ENCODE data around the gene TUBA4B. TPM values are rescaled to one million over a fixed set of nuclear protein-coding genes. Genes with fewer than 3 reads are reported as not detected.

Gene TUBA4B
- 0.53 TPM for polyA plus RNA-seq (2012; ENCODE audit: missing spikeins)

GRCh38 chr2:219252900-219253752 lies at the start of gene TUBA4B:
TUBA4B (plus strand) TSS chr2:219253243; CDS start chr2:219253408, 165 bp downstream.
- no peak for TF ChIP-seq TAF1 (IDR thresholded peaks at IDR 0.05; ENCODE audit: borderline replicate concordance, low read depth, low read length)
- DNase-seq (ENCODE audit: insufficient read length), result peak; percentile 52
- FAIRE-seq, result peak; percentile 87

- no peak for DNase-seq (ENCODE audit: insufficient read length)
- no peak for FAIRE-seq
- TF ChIP-seq POLR2A (IDR thresholded peaks at IDR 0.05; ENCODE audit: low read depth, low read length), result no peak
- TF ChIP-seq TAF1 (IDR thresholded peaks at IDR 0.05; ENCODE audit: borderline replicate concordance, low read depth, low read length), result no peak
- no peak for TF ChIP-seq POLR2AphosphoS5 (IDR thresholded peaks at IDR 0.05; ENCODE audit: low read depth, low read length)
Measured at GRCh38 chr2:219204425-219205164, 48.4 kb upstream of the TUBA4B start.

GRCh38 chr2:219205165-219205538 lies 47.9 kb upstream of the TUBA4B start:
- DNase-seq (ENCODE audit: insufficient read length) (no peak), FAIRE-seq (no peak)
- TF ChIP-seq TAF1 (IDR thresholded peaks at IDR 0.05; ENCODE audit: borderline replicate concordance, low read depth, low read length) (no peak), POLR2A (IDR thresholded peaks at IDR 0.05; ENCODE audit: low read depth, low read length) (no peak), POLR2AphosphoS5 (IDR thresholded peaks at IDR 0.05; ENCODE audit: low read depth, low read length) (no peak)

- no peak for DNase-seq (ENCODE audit: insufficient read length)
- TF ChIP-seq POLR2AphosphoS5 (IDR thresholded peaks at IDR 0.05; ENCODE audit: low read depth, low read length) (no peak), POLR2A (IDR thresholded peaks at IDR 0.05; ENCODE audit: low read depth, low read length) (no peak), TAF1 (IDR thresholded peaks at IDR 0.05; ENCODE audit: borderline replicate concordance, low read depth, low read length) (no peak)
- no peak for FAIRE-seq
Measured at GRCh38 chr2:219205981-219206327, 47.1 kb upstream of the TUBA4B start.

DNA sequence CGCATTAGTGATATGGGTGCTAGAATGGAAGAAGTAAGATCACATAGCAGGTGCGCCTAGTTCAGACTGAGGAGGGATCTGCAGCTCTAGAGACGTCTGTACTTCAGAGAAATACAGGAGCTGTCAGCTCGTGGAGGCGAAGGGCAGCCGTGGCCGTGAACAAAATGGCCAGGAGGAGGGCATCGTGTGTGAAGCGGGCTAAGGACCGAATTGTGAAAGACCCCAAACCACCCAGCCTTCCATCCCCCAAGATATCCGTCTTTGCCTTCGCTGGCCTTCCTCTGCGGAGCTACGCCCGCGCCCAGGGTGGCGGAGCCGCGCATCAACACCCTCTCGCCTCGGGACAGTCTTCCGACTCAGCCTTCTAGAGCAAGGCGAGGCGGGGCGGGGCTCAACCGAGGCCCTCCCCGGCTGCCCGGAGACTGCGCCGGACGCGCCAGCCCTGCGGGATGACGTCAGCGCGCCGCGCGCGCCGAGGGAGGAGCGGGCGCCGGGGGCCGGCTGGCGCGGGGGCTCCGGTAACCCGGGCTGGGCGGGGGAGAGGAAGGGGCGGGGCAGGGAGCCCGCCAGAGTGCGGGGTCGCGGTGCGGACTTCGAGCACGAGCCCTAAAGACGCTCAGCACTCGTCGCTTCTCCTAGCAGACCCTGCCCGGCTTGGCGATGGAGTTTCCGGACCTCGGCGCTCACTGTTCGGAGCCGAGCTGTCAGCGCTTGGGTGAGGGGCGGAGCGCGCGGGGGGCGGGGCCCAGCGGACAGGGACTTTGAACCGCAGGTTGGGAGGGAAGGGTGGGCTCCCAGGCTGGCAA lies 46.5 kb upstream of the TUBA4B start, which contains the start of gene ZFAND2B:
ZFAND2B (plus strand) TSS at position 455 of the 806 bp plus-strand sequence; CDS start at position 661, 206 bp downstream.
- DNase-seq (ENCODE audit: insufficient read length) (peak; percentile 99), FAIRE-seq (peak; percentile 93)
- peak; percentile 95 for TF ChIP-seq POLR2AphosphoS5 (IDR thresholded peaks at IDR 0.05; ENCODE audit: low read depth, low read length)
- peak; percentile 87 for TF ChIP-seq TAF1 (IDR thresholded peaks at IDR 0.05; ENCODE audit: borderline replicate concordance, low read depth, low read length)
- peak; percentile 98 for TF ChIP-seq POLR2A (IDR thresholded peaks at IDR 0.05; ENCODE audit: low read depth, low read length)

DNA sequence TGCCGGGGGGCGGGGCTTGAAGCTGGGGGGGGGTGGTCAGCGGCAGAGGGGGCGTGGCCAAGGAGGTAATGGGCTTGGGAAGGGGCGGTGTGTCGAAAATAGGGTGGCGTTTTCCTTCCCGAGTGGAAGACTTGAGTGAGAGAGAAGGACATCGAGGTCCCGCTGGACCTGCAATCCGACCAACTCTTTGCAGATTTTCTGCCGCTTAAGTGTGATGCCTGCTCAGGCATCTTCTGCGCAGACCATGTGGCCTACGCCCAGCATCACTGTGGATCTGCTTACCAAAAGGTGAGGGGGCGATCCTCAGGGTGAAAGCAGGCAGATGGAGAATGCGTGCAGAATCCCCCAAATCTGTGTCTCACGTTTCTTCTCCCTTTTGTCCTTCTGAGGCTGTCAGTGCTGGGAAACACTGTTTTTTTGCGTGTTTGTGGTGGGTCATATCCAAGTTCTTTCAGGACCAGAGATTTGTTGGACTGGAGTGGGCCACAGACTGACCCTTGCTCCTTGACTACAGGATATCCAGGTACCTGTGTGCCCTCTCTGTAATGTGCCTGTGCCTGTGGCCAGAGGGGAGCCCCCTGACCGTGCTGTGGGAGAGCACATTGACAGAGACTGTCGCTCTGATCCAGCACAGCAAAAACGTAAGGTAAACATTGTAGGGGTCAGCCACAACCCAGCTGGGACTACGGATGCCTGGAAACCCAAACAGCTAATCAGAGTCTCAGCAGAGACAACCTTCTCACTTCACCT lies 45.7 kb upstream of the TUBA4B start:
- no peak for DNase-seq (ENCODE audit: insufficient read length)
- no peak for TF ChIP-seq POLR2A (IDR thresholded peaks at IDR 0.05; ENCODE audit: low read depth, low read length)
- no peak for TF ChIP-seq TAF1 (IDR thresholded peaks at IDR 0.05; ENCODE audit: borderline replicate concordance, low read depth, low read length)
- no peak for TF ChIP-seq POLR2AphosphoS5 (IDR thresholded peaks at IDR 0.05; ENCODE audit: low read depth, low read length)
- FAIRE-seq, result peak; percentile 27

- FAIRE-seq (no peak), DNase-seq (ENCODE audit: insufficient read length) (no peak)
- TF ChIP-seq TAF1 (IDR thresholded peaks at IDR 0.05; ENCODE audit: borderline replicate concordance, low read depth, low read length), result no peak
- TF ChIP-seq POLR2AphosphoS5 (IDR thresholded peaks at IDR 0.05; ENCODE audit: low read depth, low read length), result no peak
- no peak for TF ChIP-seq POLR2A (IDR thresholded peaks at IDR 0.05; ENCODE audit: low read depth, low read length)
Measured at GRCh38 chr2:219207884-219208740, 44.9 kb upstream of the TUBA4B start.

- DNase-seq (ENCODE audit: insufficient read length) (no peak), FAIRE-seq (no peak)
- no peak for TF ChIP-seq TAF1 (IDR thresholded peaks at IDR 0.05; ENCODE audit: borderline replicate concordance, low read depth, low read length)
- TF ChIP-seq POLR2AphosphoS5 (IDR thresholded peaks at IDR 0.05; ENCODE audit: low read depth, low read length), result no peak
- TF ChIP-seq POLR2A (IDR thresholded peaks at IDR 0.05; ENCODE audit: low read depth, low read length), result no peak
Measured at GRCh38 chr2:219209236-219210195, 43.5 kb upstream of the TUBA4B start.
